HG03103 (cell line): ENCODE measurements around the gene TFAP2B.

Source experiments
- ATAC-seq: cut with Tn5 transposase; IDR thresholded peaks from one replicate; pipeline ENCODE4 v1.9.1; 2021; ENCODE audit warnings: low read depth; ENCODE audit not compliant: unreplicated experiment

TFAP2B gene

DNA sequence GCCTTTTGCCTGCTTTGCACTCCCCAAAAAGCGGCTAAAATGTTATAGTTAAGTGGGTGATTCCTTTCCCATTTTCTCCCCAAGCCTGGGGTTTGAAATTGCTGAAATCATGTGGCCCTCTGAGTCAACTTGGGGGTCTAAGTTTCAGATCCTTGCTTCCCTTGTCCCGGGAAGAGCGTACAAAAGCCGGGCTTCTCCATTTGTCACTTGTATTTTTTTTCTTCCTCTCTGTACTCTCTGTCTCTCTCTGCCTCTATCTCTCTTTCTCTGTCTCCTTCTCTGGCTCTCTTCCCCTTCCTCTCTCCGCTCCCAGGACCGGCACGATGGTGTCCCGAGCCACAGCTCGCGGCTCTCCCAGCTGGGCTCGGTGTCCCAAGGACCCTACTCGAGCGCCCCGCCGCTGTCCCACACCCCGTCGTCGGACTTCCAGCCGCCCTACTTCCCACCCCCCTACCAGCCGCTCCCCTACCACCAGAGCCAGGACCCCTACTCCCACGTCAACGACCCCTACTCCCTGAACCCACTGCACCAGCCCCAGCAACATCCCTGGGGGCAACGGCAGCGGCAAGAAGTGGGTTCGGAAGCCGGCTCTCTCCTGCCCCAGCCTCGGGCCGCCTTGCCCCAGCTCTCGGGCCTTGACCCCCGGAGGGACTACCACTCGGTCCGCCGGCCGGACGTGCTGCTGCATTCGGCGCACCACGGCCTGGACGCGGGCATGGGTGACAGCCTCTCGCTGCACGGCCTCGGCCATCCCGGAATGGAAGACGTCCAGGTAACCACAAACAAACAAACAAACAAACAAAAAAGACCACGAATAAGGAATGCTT is 4.6 kb downstream of the TFAP2B start:
- ATAC-seq = no peak

DNA sequence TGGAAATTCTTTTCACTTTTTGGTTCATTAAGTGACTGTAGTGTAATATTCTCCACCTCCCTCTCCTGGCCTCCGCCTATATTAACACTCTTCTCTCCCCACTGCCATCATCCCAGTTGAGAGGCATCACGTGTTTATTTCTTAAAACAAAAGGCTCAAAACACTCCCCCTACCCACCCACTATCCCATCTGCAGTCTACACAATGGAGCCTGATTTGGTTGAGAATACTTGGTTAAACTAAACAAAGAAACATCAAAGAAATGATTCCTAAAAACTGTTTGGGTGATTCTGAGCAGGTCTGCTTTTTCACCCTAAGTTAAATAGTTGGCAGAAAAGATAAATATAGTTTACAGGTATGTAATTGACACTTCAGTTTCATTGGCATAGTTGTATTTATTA is 5.9 kb downstream of the TFAP2B start:
- no peak for ATAC-seq

DNA sequence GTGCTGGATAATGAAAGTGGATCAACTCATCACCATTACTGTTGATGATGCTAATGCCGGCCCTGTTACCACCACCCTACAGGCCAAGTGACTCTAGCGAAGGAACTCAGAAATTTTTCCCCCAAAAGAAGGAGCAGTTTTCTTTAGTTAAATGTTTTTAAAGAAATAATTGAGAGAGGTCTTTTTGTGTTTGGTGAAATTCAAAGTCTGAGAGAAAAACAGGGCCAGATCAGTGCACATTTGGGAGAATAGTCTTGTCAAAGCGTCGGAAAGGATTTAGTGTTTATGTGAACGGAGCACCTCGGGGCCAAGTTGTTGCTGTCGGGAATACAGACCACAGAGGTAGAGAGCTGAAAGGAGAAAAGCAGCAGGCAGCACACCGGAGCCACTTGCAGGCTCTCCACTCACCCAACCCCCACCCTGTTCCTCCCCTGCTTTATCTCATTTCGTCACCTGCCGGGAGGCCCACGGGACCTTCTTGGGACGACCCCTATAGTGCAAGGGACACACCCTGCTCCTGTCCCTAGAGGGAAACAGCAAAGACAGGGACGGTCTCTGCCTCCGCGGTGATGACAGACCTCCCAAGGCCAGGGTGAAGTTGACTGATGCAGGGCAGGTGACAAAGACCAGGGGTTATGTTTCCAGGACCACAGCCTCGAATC is 6.8 kb downstream of the TFAP2B start:
- no peak for ATAC-seq

DNA sequence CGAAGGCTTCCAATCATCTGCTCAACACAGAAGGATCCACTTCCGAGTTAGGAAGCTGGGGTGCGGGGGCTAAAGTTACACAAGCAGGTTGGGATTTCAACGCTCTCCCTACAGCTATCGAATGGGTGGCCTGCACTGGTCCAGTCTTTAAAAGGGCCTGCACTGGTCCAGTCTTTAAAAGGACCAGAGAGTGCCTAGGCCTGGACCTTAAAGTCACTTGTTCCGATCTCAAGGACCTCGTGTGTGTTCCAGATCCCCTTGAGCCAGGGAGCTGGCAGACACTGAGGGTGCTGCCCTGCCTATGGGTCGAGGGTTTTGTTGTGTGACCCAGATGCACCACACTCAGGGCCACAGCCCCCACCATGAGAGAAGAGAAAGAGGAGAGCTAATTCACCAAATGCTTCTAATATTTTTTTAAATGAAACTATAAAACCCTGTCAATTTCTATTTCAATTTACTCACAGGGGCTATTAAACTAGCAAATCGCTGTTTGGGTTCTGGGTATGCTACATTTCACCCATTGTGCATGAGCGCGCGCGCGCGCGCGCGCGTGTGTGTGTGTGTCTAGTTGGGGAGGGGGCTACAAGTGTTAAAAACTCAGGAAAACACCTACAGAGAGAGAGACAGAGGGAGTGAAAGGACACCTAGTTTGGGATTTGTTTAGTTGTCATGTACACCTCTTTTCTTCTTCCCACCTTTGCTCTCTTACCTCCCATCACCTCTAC is 7.5 kb downstream of the TFAP2B start:
- ATAC-seq = no peak

DNA sequence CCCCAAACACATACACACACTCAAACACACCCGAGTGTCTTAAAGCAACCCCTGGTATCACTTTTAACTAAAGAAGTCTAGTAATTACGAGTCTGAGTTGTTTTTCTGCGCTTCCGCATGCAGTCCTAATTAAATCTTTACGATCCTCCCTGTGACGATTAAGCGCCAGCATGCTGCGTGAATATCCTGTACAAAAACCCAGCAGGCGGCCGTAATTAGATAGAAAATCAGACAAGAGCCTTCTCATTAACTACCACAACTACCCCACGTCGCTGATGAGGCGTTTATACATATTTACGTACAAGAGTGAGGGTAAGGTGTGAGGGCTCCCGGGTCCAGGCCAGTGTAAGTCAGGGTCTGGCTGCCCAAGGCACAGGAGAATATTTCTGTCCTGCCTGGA is 8.1 kb downstream of the TFAP2B start:
- ATAC-seq = no peak

DNA sequence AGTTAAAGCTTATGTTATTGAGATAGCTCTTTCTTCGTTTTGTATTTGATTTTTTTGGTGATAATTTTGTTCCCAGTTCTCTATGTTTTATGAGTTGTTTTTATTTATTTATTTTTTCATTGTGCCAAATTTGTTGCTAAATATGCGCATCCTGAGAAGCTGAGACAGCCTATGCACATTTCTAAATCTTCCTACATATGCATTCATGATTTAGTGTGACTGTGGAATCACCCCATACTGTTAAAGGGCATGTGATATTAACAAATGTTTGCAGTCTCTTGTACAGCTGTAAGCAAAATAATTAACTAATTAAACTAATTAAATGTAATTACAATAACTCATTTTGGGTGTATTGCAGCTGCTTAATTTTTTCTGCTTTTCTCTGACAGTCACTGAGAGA is 10.4 kb downstream of the TFAP2B start:
- ATAC-seq = no peak

DNA sequence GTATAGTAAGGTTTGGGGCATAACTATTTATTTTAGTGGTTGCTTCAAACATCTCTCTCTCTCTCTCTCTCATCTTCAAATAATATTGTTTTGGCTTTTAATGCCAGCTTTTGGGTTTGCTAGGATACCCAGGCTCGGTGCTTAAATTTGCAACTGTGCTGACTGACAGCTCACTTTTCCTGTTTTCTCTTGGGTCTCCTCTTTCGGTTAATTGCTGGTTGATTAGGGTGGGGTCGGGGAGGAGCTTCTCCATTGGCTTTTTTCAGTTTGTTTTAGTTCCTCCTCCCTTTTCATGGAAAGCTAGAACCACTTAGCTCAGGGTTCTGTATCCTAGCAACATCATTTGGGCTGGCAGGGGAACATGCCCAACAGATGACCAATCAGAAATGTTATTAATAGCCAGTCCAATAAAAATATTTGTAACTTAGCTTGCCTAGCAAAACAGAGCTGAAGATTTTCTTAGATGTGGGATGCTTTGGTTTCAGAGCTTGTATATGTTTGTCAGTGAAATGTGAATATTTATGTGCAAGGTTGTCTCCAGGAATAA is 11.3 kb downstream of the TFAP2B start:
- ATAC-seq = no peak

DNA sequence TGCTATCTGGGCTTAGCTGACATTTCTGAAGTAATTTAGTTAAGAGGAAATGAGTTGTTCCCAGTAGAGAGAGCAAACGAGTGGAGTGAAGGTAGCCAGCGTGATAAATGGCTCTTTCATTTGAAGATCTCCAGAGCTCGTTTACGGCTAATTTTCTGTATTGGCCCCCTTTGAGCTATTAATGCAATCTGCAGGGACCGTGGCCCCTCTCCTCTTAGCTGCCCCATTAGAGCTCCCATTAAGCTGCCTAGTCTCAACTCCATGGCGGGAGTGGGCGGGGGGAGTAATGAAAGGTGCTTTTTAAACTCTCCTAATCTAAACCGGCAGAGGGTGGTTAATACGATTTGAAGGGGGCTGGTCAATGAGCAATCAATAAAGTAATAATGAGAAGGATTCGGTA is 12.5 kb downstream of the TFAP2B start:
- no peak for ATAC-seq

DNA sequence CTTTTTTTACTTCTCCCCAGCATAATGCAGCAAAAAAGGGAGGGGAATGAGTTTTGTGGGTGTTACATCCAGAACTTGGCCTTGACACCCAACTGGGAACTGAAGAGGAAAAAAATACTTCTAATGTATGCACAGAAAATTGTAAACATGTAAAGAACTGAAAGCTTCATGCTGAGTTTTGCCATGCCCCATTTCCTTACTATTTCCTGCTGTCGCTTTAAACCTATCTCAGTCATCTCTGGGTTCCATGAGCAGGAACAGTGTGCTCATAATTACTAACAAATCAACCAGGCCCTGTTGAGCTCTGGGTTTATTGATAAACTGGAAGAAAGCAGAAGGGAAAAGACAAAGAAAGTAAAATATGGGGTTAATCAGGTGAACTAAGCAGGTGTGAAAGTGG is 14.2 kb downstream of the TFAP2B start:
- no peak for ATAC-seq

DNA sequence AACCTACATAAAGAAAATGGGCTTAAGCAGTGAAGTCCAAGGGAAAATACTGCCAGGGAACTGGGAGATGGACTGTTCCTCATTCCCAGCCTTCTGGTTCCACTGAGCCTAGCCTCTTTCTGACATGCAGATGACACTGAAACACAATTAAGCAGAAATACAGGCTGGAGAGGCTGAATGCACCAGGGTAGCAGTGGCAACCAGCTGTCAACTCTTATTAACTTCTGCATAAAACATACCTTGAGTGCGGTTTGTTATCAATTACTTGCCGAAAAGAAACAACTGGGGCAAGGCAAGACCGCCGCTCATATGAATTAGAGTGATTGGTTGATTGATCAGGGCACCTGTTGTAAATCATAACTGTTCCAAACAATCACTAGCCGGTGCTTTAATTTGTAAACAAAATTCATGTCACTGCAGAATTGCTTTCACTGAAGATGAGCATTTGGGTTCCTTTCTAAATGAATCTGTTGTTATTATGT is 16.3 kb downstream of the TFAP2B start:
- ATAC-seq = no peak

DNA sequence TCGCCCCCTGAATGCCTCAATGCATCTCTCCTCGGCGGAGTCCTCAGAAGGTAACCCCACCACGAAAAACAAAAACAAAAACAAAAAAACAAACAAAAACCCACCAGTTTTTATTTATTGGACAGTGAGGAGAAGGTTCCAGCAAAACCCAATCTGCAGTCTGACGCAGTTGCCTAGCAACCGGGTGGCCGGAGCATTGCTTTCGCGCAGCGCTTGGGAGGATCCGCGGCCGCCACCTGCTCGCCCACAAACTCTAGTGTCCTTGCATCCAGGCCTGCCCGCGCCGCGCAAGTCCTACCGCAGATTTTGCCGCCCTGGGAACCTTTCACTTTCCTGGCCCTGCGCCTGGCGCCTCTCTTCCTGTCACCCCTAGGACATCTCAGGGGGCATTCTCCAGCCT is 17.6 kb downstream of the TFAP2B start:
- no peak for ATAC-seq

DNA sequence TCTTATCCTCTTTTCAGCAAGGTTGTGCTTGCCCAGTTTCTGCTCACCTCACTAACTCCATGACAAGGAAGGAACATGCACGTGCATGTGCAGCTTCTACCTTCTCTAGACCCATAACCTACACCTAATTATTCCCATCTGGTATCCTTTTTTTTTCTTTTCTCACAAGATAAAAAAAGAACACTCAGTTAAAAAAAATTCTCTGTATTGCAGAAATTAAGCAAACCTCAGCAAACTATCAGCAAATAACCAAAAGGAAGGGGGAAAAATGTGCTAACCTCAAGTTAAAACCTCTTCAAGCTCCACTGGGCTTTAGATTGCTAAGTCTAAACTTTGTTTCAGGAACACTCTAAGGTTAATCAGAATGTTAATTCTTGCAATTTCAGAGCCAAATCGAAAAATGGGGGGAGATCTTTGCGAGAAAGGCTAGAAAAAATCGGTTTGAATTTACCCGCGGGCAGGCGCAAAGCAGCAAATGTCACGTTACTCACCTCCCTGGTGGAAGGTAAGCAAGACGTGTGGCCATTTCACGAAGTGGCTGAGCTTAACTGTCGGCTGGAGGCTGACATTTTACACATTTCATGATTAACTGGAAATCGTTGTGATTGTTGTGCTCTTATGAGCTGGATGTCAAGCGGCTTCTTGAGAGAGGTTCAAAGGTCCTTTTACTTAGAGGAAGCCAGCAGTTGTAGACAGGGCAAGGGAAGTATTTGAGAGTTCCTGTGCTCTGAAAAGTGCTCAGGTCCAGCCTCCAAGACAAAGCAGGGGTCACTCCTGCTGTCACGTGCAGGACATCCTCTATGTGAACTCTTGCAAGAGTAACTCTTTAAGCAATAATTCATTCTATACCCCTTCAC is 19.1 kb downstream of the TFAP2B start:
- no peak for ATAC-seq

DNA sequence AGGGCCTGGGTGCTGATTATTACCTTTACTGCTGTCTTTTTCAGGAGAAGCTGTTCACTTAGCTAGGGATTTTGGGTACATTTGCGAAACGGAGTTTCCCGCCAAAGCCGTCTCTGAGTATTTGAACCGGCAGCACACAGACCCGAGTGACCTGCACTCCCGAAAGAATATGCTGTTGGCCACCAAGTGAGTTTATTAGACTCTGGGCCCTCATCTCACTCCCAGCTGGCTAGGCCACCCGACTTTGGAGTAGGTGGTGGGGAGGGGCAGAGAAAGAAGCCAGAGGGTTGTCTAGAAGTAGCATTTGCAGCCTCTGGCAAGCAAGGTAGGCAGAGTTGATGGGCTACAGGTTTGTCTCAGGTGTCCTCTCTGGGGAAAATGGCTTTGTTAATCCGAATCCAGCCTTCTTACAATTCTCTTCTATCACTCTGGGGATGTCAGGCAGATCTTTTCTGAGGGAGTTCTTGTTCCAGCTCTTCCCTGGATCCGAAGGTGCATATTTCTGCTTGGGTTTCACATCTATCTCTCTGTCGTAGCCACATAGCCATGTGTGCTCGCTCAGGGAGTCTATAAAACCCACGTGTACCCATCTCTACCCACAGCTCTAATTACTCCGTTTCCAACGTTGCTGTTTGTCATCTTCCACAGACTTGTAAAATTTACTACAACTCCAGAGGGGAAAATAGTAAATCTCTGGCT is 21.6 kb downstream of the TFAP2B start:
- ATAC-seq = no peak

DNA sequence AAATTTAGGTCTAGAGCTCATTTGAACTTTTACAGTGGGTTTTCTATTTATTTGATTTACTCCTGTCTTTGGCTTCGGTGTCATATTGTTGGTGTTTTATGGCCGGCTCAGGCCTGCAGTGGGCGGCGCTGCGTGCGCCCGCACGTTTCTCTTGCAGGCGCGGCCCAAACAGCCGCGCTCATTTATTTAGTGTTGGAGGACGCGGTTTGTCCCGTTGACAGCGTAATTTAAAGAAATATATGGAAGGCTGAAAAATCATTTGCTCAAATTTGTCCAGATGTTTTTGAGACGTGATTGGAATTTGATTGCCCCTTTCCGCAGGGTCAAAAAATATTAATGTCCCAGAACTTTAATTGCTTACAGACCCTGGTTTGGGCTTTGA is 22.1 kb downstream of the TFAP2B start:
- ATAC-seq = no peak

DNA sequence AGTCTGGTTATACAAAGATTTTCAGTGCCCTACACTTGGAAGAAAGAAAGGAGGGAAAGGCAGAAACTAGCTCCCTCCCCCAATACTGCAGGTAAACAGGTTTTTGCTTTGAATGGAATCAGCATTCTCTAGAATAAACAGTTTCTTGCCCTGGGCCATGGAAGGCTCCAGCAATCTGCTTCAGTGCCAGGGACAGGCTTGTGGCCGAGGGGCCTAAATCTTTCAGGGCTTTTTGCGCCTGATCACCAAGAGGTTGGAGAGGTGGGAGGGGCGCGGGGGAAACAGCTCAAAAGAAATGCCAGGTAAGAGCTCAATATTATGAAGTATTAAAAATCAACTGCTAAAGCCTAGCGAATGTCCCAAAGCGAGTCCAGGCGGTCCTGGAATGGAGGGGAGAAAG is 23.8 kb downstream of the TFAP2B start:
- no peak for ATAC-seq

DNA sequence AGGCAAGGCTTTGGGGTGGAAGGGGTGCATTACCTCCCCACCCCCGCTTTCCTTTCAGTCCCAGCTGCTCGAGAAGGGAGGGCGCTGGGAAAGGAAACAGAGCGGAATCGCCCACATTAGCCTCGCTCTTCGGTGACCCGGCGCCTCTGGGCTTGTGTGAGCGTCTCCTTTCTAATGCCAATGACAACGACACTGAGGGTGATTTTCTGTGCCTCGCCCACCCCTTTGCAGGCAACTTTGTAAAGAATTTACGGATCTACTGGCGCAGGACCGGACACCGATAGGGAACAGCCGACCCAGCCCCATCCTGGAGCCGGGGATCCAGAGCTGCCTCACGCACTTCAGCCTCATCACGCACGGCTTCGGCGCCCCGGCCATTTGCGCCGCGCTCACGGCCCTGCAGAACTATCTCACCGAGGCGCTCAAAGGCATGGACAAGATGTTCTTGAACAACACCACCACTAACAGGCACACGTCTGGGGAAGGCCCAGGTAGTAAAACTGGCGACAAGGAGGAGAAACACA is 24.3 kb downstream of the TFAP2B start:
- ATAC-seq = no peak

DNA sequence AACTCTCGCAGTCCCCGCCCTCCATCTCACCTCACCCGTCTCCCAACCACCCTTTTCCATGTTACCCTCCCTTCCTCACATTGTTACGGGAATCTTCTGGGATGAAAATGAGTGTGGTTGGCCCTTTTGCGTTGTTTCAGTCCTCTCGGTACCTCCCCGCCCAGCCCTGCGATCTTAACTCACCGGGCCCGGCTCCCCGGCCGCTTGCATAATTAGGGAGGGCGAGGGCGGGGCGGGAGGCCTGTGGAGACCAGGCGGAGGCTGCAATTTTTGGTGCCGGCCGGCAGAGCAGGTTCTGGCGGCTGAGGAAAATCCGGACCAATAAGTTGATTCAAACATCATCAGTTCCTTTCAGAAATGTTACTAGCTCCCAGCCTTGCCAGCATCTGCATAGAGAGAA is 25.2 kb downstream of the TFAP2B start:
- no peak for ATAC-seq

DNA sequence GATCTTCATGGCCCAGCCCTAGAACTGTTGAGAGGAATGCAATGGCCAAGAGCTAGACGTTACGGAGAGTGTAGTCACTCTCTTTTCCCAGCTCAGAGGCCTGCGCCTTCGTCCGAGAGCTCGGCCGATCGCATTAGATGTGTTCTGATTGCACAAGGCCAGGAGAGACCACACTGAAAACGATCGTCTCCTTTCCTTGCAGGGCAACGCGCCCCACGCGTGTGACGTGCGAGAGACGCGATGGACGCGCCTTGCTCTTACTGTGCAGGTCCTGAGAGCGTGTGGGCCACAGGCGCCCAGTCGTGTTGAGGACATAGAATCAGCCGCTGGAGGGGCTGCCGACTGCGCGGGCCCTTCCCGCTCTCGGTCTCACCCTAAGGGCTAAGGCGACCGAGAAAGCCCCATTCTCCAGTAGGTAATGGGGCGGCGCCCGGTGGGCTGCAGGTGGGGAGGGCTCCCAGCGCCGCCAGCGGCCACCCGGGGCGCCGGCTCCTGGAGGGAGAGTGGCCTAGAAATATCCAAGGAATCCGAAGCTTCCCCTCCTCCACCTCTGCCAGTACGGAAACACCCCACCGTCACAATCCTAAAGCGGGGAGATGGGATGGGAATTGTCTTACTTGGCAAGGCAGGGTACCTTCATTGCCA is 26.9 kb downstream of the TFAP2B start:
- ATAC-seq = no peak
